Measurements from ENCODE around the gene BCL2L11. TPM values are rescaled to one million over a fixed set of nuclear protein-coding genes. Genes with fewer than 3 reads are reported as not detected.

The BCL2L11 gene
- polyA plus RNA-seq, 1 experiment = 0.78 TPM

GRCh38 chr2:111135237-111135909, 14.7 kb downstream of the BCL2L11 start:
- Histone ChIP-seq H3K36me3 (ENCODE audit: control insufficient read depth, insufficient read depth, low read length) (peaks cover 1% of the 10 kb centered on the region; the same call in 1 of the 2 replicates), H3K27me3 (ENCODE audit: control insufficient read depth, insufficient read depth, low read length) (no peaks in the 10 kb centered on the region), H3K4me3 (ENCODE audit: low read depth, low read length) (no peak overlapping the region)
- POLR2A ChIA-PET = no interaction called here
- no peak for DNase-seq (ENCODE audit: low read depth)
- CTCF ChIA-PET = interaction anchor here (1.3 kb wide), 1 partner anchor 9 kb away, joined by 3 read pairs; no protein-coding TSS in a partner anchor
- TF ChIP-seq CTCF (IDR thresholded peaks at IDR 0.05; ENCODE audit: insufficient read depth, low read depth, low read length) = no peak

DNA sequence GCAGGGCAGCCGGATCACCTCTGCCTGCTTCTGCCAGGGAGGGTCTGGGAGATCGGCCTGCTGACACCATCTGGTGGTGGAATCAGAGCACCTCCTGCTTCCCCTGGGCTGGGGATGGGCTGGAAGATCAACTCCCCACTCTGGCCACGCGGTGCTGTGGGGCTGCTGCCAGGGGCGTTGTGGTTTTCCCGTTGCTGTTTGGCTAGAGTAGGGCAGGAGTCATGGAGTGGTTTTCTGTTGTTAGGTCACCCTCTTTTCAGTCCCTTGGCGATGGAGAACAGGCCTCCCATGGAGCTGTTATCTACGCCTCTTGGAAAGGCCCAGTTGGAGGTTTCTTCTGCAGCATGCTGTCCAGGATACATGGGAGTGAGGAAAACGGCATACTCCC, 15.2 kb downstream of the BCL2L11 start:
- H3K4me3 ChIP-seq (ENCODE audit: low read depth, low read length) = no peak overlapping the region
- CTCF ChIA-PET = interaction anchor here (1.3 kb wide), 1 partner anchor 9 kb away, joined by 3 read pairs; no protein-coding TSS in a partner anchor
- H3K36me3 ChIP-seq (ENCODE audit: control insufficient read depth, insufficient read depth, low read length) = peaks cover 1% of the 10 kb centered on the region; the same call in 1 of the 2 replicates
- no peaks in the 10 kb centered on the region for H3K27me3 ChIP-seq (ENCODE audit: control insufficient read depth, insufficient read depth, low read length)
- POLR2A ChIA-PET = no interaction called here
- no peak for TF ChIP-seq CTCF (IDR thresholded peaks at IDR 0.05; ENCODE audit: insufficient read depth, low read depth, low read length)
- DNase-seq (ENCODE audit: low read depth) = no peak

- ChIA-PET CTCF (no interaction called here), POLR2A (no interaction called here)
- no peak for DNase-seq (ENCODE audit: low read depth)
- H3K36me3 ChIP-seq (ENCODE audit: control insufficient read depth, insufficient read depth, low read length) = peaks cover 1% of the 10 kb centered on the region; the same call in 1 of the 2 replicates
- TF ChIP-seq CTCF (IDR thresholded peaks at IDR 0.05; ENCODE audit: insufficient read depth, low read depth, low read length) = no peak
- H3K4me3 ChIP-seq (ENCODE audit: low read depth, low read length) = no peak overlapping the region
- no peaks in the 10 kb centered on the region; the same call in 1 of the 2 replicates for H3K27me3 ChIP-seq (ENCODE audit: control insufficient read depth, insufficient read depth, low read length)
Observed at GRCh38 chr2:111138839-111139238, 18.1 kb downstream of the BCL2L11 start.

DNA sequence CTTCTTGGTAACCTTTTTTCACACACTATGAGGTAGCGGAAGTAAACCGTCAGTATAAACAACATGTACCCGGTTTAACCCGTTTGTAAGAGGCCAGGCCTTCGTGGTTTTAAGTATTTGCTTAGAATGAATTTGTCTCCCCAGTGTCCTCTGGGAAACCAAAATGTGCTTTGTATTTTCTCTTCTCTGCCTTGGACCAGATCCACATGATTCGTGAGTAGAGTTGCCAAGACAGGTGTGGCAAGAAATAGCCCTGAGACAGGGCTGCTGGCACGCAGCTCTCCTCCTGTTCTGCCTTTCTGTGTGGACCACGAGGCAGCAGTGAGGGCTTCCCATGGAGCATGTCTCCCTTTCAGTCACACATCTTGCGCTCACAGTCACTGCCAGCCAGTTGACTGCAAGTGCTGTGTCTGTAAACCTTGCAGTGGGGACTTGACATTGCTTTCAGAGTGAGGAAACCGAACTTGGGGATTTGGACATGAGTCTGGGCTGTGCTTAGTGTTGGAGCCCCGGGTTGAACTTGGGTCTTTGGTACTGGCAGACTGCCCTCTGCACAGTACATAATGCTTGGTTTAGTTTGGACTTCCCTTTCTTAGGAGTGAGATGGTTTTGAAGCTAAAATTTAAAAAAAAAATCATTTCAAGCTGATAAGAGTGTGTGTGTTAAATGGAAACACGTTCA, 19.1 kb downstream of the BCL2L11 start:
- ChIA-PET CTCF (no interaction called here), POLR2A (no interaction called here)
- Histone ChIP-seq H3K36me3 (ENCODE audit: control insufficient read depth, insufficient read depth, low read length) (peaks cover 1% of the 10 kb centered on the region; the same call in 1 of the 2 replicates), H3K27me3 (ENCODE audit: control insufficient read depth, insufficient read depth, low read length) (no peaks in the 10 kb centered on the region; the same call in 1 of the 2 replicates), H3K4me3 (ENCODE audit: low read depth, low read length) (no peak overlapping the region)
- no peak for TF ChIP-seq CTCF (IDR thresholded peaks at IDR 0.05; ENCODE audit: insufficient read depth, low read depth, low read length)
- no peak for DNase-seq (ENCODE audit: low read depth)

DNA sequence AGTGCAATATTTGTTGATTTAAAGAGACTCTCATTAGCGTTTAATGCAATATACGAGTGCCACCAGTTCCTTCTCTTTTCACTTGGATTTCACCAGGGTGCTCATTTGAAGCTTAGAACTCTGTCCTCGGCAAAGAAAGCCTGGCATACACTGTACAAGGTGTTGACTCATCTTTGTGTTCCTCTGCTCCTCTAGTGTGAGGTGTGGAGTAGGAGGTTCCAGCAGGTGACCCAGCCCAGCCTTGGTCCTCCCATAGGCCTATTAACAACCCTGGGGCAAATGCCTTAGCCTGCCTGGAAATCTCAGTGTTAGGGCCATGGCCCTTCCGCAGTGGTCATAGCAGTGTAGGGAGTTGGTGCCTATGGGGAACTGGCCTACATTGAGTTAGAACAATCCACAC, 20.1 kb downstream of the BCL2L11 start:
- POLR2A ChIA-PET = no interaction called here

More for the DNA sequence above, 20.1 kb downstream of the BCL2L11 start:
- CTCF ChIA-PET = no interaction called here
- H3K36me3 ChIP-seq (ENCODE audit: control insufficient read depth, insufficient read depth, low read length) = peaks cover 1% of the 10 kb centered on the region; the same call in 1 of the 2 replicates
- TF ChIP-seq CTCF (IDR thresholded peaks at IDR 0.05; ENCODE audit: insufficient read depth, low read depth, low read length) = no peak
- H3K4me3 ChIP-seq (ENCODE audit: low read depth, low read length) = no peak overlapping the region
- no peaks in the 10 kb centered on the region; the same call in 1 of the 2 replicates for H3K27me3 ChIP-seq (ENCODE audit: control insufficient read depth, insufficient read depth, low read length)
- DNase-seq (ENCODE audit: low read depth) = no peak
